Measurements from ENCODE around the gene FNDC3B. TPM values are rescaled to one million over a fixed set of nuclear protein-coding genes. Genes with fewer than 3 reads are reported as not detected.

Gene FNDC3B
- 134 and 145 TPM in 2 replicates for total RNA-seq

DNA sequence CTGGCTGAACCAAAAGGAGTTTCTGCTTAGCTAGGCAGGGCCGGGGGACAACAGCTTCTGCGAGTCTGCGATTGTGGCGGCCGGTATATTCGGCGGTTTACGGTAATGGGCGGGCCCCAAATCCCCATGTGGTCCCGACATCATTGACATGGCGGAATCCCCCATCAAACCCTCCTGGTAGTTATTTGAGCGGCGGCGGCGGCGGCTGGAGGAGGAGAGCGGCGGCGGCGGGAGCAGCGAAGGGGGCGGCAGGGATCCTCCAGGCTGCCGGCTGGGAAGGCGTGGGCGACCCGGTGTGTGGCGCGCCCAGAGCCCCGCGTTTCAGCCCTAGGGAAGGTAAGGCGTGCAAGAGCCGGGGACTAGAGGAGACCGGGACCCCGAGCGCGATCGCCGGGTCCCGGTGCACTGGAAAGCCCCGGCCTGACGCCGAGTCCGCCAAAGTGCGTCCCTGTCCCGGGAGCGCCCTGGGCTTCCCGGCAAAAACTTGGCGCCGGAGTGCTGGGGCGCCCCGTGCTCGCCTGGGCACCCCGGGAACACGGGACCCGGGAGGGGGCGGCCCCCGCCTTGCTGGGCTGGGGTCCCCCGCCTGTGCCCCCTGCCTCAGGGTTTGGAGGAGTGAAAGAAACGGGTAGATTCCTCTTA lies at the start of gene FNDC3B:
TSS of gene FNDC3B (plus strand) at position 143 of the 642 bp plus-strand sequence. CDS start 72,902 bp downstream, outside the sequence.

DNA sequence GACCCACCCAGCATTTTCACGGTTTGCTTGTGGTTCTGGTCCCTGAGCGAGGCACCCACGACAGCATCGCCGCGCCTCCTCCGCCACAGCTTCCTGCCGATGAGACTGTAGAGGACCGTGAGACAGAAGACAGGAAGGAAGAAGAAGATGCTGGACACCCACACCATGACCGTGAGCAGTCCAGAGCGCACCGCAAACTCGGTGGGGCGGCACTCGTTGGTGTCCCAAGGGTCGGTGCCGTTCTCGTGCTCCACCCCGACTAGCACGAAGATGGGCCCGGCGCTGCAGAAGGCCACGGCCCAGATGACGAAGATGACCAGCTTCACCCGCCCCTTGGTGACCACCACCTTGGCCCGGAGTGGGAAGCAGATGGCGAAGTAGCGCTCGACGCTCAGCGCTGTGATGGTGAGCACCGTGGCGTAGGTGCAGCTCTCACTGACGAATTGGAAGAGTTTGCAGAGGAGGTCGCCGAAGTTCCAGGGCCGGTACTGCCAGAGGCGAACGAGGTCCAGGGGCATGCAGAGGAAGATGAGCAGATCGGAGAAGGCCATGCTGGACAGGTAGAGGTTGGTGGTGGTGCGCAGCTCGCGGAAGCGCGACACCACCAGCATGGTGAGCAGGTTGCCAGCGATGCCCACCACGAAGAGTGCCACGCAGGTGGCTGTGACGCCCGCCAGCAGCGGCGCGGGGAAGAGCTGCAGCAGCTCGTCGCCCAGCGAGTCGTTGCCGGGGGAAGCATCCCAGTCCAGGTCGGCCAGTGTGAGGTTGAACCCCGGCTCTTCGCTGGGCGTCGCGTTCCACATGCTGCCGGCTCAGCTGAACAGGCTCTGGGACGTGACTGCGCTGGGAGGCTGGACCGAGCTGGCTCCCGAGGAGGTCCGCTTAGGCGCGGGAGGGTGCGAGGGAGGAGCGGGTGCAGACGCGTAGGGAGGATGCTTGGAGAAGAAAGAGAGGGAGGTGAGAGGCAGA lies 408.5 kb downstream of the FNDC3B start, which contains the start of gene GHSR:
TSS of gene GHSR (minus strand) at position 846 of the 969 bp plus-strand sequence. CDS start at position 803, 43 bp downstream.

Other genes starting within 250 kb of the FNDC3B start
- 40.7 and 60.7 TPM in 2 replicates for gene PLD1, start 229.1 kb upstream of the FNDC3B start, total RNA-seq
- under 0.01 TPM in 1 of 2 replicates, not detected in the other for gene TMEM212, start 196.2 kb upstream of the FNDC3B start, total RNA-seq